ENCODE data around the gene SSC5D. TPM values are rescaled to one million over a fixed set of nuclear protein-coding genes. Genes with fewer than 3 reads are reported as not detected.

The SSC5D gene
- total RNA-seq (2013; cell fraction: nucleolus; rRNA removed), result 1.5 and 1.6 TPM in 2 replicates
- total RNA-seq (2014; rRNA removed) (0.06 TPM in 1 of 2 replicates, not detected in the other), total RNA-seq (2014; rRNA removed; fragmentation: Illumina TruSeq; extraction: Trizol) (0.04 TPM in 1 of 2 replicates, not detected in the other), total RNA-seq (2021) (0.13 and 0.19 TPM in 2 replicates), polyA plus RNA-seq (2011; rRNA removed) (0.01 and 0.04 TPM in 2 replicates), polyA plus RNA-seq (2014; fragmentation: Illumina TruSeq; extraction: Trizol) (0.03 and 0.10 TPM in 2 replicates), polyA plus RNA-seq (2014; fragmentation: Nextera tagmentation; extraction: Ambion mirVana) (not detected), polyA plus RNA-seq (2014; rRNA removed) (0.05 and 0.08 TPM in 2 replicates), polyA plus RNA-seq (2016; fragmentation: Nextera tagmentation; extraction: Ambion mirVana) (not detected), polyA minus RNA-seq (2011; rRNA and poly(A)+ RNA removed) (0.15 TPM in 1 of 2 replicates, not detected in the other), Bru-seq, nascent RNA (percentile 24 among the genes with signal in this experiment), BruChase-seq, experiment 1, labeled RNA remaining after a 6-hour chase (percentile 27 among the genes with signal in this experiment), BruChase-seq, experiment 2, labeled RNA remaining after a 2-hour chase (percentile 22 among the genes with signal in this experiment)
- 0.08 TPM for polyA plus RNA-seq (2011; ENCODE audit: low read depth)
- 0.02 and 0.03 TPM in 2 replicates for polyA plus RNA-seq (2011; cell fraction: cytosol; rRNA removed)
- 0.49 and 0.69 TPM in 2 replicates for polyA plus RNA-seq (2011; cell fraction: nucleus; rRNA removed)
- polyA plus RNA-seq (2012), result 0.08 and 0.12 TPM in 2 replicates
- not detected in 2 replicates for polyA minus RNA-seq (2011; cell fraction: cytosol; rRNA and poly(A)+ RNA removed)
- 0.36 and 0.77 TPM in 2 replicates for polyA minus RNA-seq (2011; cell fraction: nucleus; rRNA and poly(A)+ RNA removed)
- long read RNA-seq, experiment 1, result 0 reads
- long read RNA-seq, experiment 2, result 0 reads

GRCh38 chr19:55487924-55488687 lies at the start of gene SSC5D:
SSC5D (plus strand) TSS chr19:55488436; CDS start chr19:55488590, 154 bp downstream.
- Histone ChIP-seq H4K20me1 (ENCODE audit: control insufficient read depth, insufficient read depth) (no peaks in the 10 kb centered on the region), H3K9me3 (replicated peaks; ENCODE audit: control insufficient read depth, insufficient read depth, low read length) (no peaks in the 10 kb centered on the region), H3K4me2 (ENCODE audit: control insufficient read depth, insufficient read depth) (no peak within 1 kb of the TSS), H3K79me2 (ENCODE audit: control insufficient read depth, insufficient read depth, low read length) (no peaks in the 10 kb centered on the region; the same call in 1 of the 2 replicates), H3K9ac (ENCODE audit: control insufficient read depth, insufficient read depth, low read length) (no peak within 1 kb of the TSS), H3K27ac (ENCODE audit: control insufficient read depth, insufficient read depth) (no peak within 1 kb of the TSS), H3K4me3 (no peak within 1 kb of the TSS), H3K4me1 (ENCODE audit: control insufficient read depth, insufficient read depth, low read length) (peaks cover 6% of the 10 kb centered on the region), H2AFZ (ENCODE audit: control insufficient read depth, low read depth, low read length) (no peak within 1 kb of the TSS), H3K27me3 (replicated peaks in 1 of 2; ENCODE audit: control insufficient read depth in 2 of 2, insufficient read depth in 2 of 2, low read length in 1 of 2) (no peaks in the 10 kb centered on the region; a peak in 1 of 4 replicates), H3K36me3 (ENCODE audit: control insufficient read depth in 2 of 2, insufficient read depth in 2 of 2, low read length in 1 of 2) (peaks cover 0 to 3% of the 10 kb centered on the region in 2 experiments; a peak in 2 of 4 replicates)
- TF ChIP-seq TCF7 (IDR thresholded peaks at IDR 0.05; ENCODE audit: borderline replicate concordance), result no peak
- TF ChIP-seq, protein P1, sequence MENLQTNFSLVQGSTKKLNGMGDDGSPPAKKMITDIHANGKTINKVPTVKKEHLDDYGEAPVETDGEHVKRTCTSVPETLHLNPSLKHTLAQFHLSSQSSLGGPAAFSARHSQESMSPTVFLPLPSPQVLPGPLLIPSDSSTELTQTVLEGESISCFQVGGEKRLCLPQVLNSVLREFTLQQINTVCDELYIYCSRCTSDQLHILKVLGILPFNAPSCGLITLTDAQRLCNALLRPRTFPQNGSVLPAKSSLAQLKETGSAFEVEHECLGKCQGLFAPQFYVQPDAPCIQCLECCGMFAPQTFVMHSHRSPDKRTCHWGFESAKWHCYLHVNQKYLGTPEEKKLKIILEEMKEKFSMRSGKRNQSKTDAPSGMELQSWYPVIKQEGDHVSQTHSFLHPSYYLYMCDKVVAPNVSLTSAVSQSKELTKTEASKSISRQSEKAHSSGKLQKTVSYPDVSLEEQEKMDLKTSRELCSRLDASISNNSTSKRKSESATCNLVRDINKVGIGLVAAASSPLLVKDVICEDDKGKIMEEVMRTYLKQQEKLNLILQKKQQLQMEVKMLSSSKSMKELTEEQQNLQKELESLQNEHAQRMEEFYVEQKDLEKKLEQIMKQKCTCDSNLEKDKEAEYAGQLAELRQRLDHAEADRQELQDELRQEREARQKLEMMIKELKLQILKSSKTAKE (IDR thresholded peaks at IDR 0.05; ENCODE audit: low read depth, poor library complexity, severe bottlenecking), result no peak
- no peak for TF ChIP-seq SUPT20H (IDR thresholded peaks at IDR 0.05; ENCODE audit: borderline replicate concordance, control insufficient read depth, low read depth, low read length)
- no peak for TF ChIP-seq ZSCAN29 (IDR thresholded peaks at IDR 0.05)
- TF ChIP-seq ATF7 (IDR thresholded peaks at IDR 0.05; ENCODE audit: low read depth), result no peak
- TF ChIP-seq SRF (IDR thresholded peaks at IDR 0.05; ENCODE audit: low read depth in 2 of 2, low read length in 2 of 2), result no peak
- no peak for TF ChIP-seq ESRRA (IDR thresholded peaks at IDR 0.05; ENCODE audit: low read length)
- no peak for TF ChIP-seq ASH2L (IDR thresholded peaks at IDR 0.05; ENCODE audit: borderline replicate concordance, low read depth)
- no peak for TF ChIP-seq HDAC6 (IDR thresholded peaks at IDR 0.05; ENCODE audit: unreplicated experiment)
- TF ChIP-seq PML (IDR thresholded peaks at IDR 0.05; ENCODE audit: low read length), result no peak
- TF ChIP-seq KLF5 (IDR thresholded peaks at IDR 0.05; ENCODE audit: partially characterized antibody), result no peak
- TF ChIP-seq HDGF (IDR thresholded peaks at IDR 0.05), result no peak
- no peak for TF ChIP-seq EP300 (IDR thresholded peaks at IDR 0.05; ENCODE audit: borderline replicate concordance in 1 of 2, control insufficient read depth in 1 of 2, low read depth in 2 of 2, low read length in 2 of 2)
- no peak for TF ChIP-seq LARP7 (IDR thresholded peaks at IDR 0.05)
- TF ChIP-seq CHD1 (IDR thresholded peaks at IDR 0.05; ENCODE audit: low read depth, low read length), result no peak
- TF ChIP-seq E4F1 (IDR thresholded peaks at IDR 0.05; ENCODE audit: borderline replicate concordance, partially characterized antibody), result no peak
- SMC1A ChIA-PET (ENCODE audit: uncharacterized antibody, unreplicated experiment), result interaction anchor here (1.7 to 1.8 kb wide), 3 partner anchors 10 to 16 kb away, joined by 4 to 6 read pairs (median 5); no protein-coding TSS in a partner anchor
- DNase-seq (ENCODE audit: low read depth, low spot score) (no peak), FAIRE-seq (no peak), ATAC-seq (no peak)
- in situ Hi-C loops (cut with MboI), result no loop called here
- no TSS peak for BruUV-seq (replicated peaks)
- RAD21 ChIA-PET (ENCODE audit: unreplicated experiment), result no interaction called here
- CTCF ChIA-PET, result interaction anchor here (3.4 kb wide), 1 partner anchor 16 kb away, joined by 22 read pairs; no protein-coding TSS in a partner anchor
- POLR2A ChIA-PET, result interaction anchor here (0.6 to 1.6 kb wide), 3 partner anchors 11 to 137 kb away, joined by 3 to 4 read pairs (median 3); partner anchors contain the start of gene ZNF628
- WGBS (ENCODE audit: insufficient coverage, insufficient replicate concordance, low lambda C conversion rate, missing lambda C conversion rate), result 0% methylated on average over 4 of the region's 21 CpGs
- intact Hi-C loops (cut with micrococcal nuclease; ENCODE audit: unreplicated experiment), result no loop called here

All from GM12878 (cell line).